RWPE1 (cell line): ENCODE measurements around the gene SFXN3.

Experiments
- CTCF ChIA-PET: fragments of 350-600 bp; sonication (Branson Sonifier 250); formaldehyde crosslinking; extraction: SDS; loops from one replicate; lab custom pipeline; 2021; lab: Yijun Ruan, JAX
- POLR2A ChIA-PET: fragments of 400-600 bp; formaldehyde crosslinking; extraction: SDS; loops from one replicate; lab custom pipeline; 2020; ENCODE audit warnings: antibody characterized with exemption; ENCODE audit not compliant: low non-redundant PET; lab: Yijun Ruan, JAX
- DNase-seq: peaks from one replicate; pipeline ENCODE4 v3.0.0; 2012; ENCODE audit warnings: low spot score
- H3K27ac ChIP-seq: fragments of 450-650 bp; 2 replicates; pipeline ENCODE4 v1.5.1; 2017
- CTCF ChIP-seq: fragments of 450-650 bp; conservative IDR thresholded peaks from 2 replicates; pipeline ENCODE4 v1.5.1; 2017; ENCODE audit warnings: low read depth, mild to moderate bottlenecking

Gene SFXN3

DNA sequence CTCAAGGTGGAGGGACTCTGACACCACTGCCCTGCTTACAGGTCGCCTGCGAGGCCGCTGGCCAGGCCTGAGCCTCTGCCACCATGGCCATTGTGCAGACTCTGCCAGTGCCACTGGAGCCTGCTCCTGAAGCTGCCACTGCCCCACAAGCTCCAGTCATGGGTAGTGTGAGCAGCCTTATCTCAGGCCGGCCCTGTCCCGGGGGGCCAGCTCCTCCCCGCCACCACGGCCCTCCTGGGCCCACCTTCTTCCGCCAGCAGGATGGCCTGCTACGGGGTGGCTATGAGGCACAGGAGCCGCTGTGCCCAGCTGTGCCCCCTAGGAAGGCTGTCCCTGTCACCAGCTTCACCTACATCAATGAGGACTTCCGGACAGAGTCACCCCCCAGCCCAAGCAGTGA is 28.6 kb upstream of the SFXN3 start:
- peak overlapping the region; percentile 99 for H3K27ac ChIP-seq
- CTCF ChIA-PET, result interaction anchor here (0.6 to 5.2 kb wide), 4 partner anchors 9 to 574 kb away, joined by 3 to 24 read pairs (median 6); no protein-coding TSS in a partner anchor
- DNase-seq, result no peak
- POLR2A ChIA-PET, result interaction anchor here (1.1 kb wide), 1 partner anchor 10 kb away, joined by 8 read pairs; no protein-coding TSS in a partner anchor
- TF ChIP-seq CTCF, result no peak

GRCh38 chr10:101003639-101004206 is 27.3 kb upstream of the SFXN3 start:
- ChIA-PET POLR2A (no interaction called here), CTCF (interaction anchor here (0.6 to 5.2 kb wide), 6 partner anchors 8 to 104 kb away, joined by 4 to 24 read pairs (median 8); no protein-coding TSS in a partner anchor)
- peak overlapping the region; percentile 23 for H3K27ac ChIP-seq
- no peak for TF ChIP-seq CTCF
- no peak for DNase-seq

DNA sequence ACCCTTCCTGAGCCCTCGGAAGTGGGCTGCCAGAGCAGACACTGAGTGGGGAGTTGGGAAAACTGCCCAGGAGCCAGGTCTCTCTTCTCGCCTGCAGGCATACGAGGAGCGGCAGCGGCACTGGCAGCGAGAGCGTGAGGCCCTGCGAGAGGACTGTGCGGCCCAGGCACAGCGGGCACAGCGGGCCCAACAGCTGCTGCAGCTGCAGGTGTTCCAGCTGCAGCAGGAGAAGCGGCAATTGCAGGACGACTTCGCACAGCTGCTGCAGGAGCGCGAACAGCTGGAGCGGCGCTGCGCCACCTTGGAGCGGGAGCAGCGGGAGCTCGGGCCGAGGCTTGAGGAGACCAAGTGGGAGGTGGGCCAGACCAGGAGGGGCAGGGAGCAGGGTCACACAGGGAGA is 25.7 kb upstream of the SFXN3 start:
- TF ChIP-seq CTCF, result no peak
- POLR2A ChIA-PET, result no interaction called here
- CTCF ChIA-PET, result interaction anchor here (0.6 to 2.4 kb wide), 3 partner anchors 11 to 61 kb away, joined by 3 to 9 read pairs (median 4); no protein-coding TSS in a partner anchor

DNA sequence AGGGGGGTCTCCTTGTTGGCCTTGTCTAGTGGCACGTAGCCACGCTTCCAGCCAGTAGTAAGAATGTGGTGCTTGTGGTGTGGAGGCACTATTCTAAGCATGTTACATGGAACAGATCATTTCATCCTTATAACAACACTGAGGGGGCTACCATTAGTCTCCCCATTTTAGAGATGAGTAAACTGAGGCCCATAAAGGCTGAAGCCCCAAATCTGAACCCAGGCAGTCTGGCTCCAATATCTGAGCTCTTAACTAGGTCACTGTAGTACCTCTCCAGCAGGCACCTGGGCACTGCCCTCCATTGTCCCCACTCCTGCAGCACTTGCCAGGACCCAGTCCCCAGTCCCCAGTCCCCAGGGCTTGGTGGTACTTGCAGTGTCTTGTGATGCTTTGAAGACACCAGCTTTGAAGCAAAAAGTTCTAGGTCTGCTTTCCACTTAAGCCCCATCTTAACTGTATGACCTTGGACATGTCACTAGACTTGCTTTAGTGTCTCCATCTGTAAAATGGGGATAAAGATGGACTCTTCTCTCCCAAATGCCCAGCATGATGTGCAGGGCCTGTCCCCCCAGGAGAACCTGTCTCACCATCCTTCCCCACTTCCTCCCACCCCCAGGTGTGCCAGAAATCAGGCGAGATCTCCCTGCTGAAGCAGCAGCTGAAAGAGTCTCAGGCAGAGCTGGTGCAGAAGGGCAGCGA is 25.0 kb upstream of the SFXN3 start:
- peak overlapping the region; percentile 63 for H3K27ac ChIP-seq
- CTCF ChIA-PET, result interaction anchor here (1.0 to 3.6 kb wide), 2 partner anchors 12 to 60 kb away, joined by 4 to 19 read pairs; no protein-coding TSS in a partner anchor
- TF ChIP-seq CTCF, result no peak
- DNase-seq, result no peak
- POLR2A ChIA-PET, result interaction anchor here (0.9 to 1.1 kb wide), 2 partner anchors 8 to 37 kb away, joined by 3 read pairs; no protein-coding TSS in a partner anchor

More for the DNA sequence above, 25.7 kb upstream of the SFXN3 start:
- no peak overlapping the region for H3K27ac ChIP-seq
- no peak for DNase-seq

- CTCF ChIA-PET, result interaction anchor here (1.4 to 3.7 kb wide), 3 partner anchors 8 to 26 kb away, joined by 3 to 27 read pairs (median 19); partner anchors contain the start of gene LZTS2
- POLR2A ChIA-PET, result interaction anchor here (0.9 to 1.1 kb wide), 2 partner anchors 8 to 36 kb away, joined by 3 read pairs; no protein-coding TSS in a partner anchor
- no peak for DNase-seq
- H3K27ac ChIP-seq, result peak overlapping the region; percentile 63
- TF ChIP-seq CTCF, result no peak
Measured at GRCh38 chr10:101006593-101007098, 24.4 kb upstream of the SFXN3 start.
